B cell (primary cell): ENCODE data around the gene CRTAC1.

Experiments used
- CTCF ChIP-seq: fragments of 200-600 bp; IDR thresholded peaks from one replicate; pipeline ENCODE4 v1.8.0; 2022; ENCODE audit warnings: antibody characterized with exemption, mild to moderate bottlenecking
- EZH2 ChIP-seq: IDR thresholded peaks from 2 replicates; pipeline ENCODE4 v1.6.1; 2012; ENCODE audit warnings: borderline replicate concordance, low read depth, mild to moderate bottlenecking, moderate library complexity, low read length; ENCODE audit not compliant: insufficient read depth, poor library complexity, severe bottlenecking

GRCh38 chr10:98012644-98013043 lies 17.8 kb downstream of the CRTAC1 start:
- no peak for TF ChIP-seq CTCF
- TF ChIP-seq EZH2: no peak
